ENCODE results near the gene BPIFA1. TPM values are rescaled to one million over a fixed set of nuclear protein-coding genes. Genes with fewer than 3 reads are reported as not detected.
A peak's percentile ranks its signal among the peaks of the same experiment; 100 is the strongest.

BPIFA1 gene
- total RNA-seq, 1 donor from 2014 or later, result not detected

- no peak for DNase-seq (ENCODE audit: low spot score)
These were observed 42.0 kb downstream of the BPIFA1 start for GRCh38 chr20:33277471-33278441.

- no peak for DNase-seq (ENCODE audit: low spot score)
These were observed 42.9 kb downstream of the BPIFA1 start for GRCh38 chr20:33278700-33279099.

- no peak for DNase-seq (ENCODE audit: low spot score)
These were observed 43.6 kb downstream of the BPIFA1 start for GRCh38 chr20:33279261-33279910.

DNA sequence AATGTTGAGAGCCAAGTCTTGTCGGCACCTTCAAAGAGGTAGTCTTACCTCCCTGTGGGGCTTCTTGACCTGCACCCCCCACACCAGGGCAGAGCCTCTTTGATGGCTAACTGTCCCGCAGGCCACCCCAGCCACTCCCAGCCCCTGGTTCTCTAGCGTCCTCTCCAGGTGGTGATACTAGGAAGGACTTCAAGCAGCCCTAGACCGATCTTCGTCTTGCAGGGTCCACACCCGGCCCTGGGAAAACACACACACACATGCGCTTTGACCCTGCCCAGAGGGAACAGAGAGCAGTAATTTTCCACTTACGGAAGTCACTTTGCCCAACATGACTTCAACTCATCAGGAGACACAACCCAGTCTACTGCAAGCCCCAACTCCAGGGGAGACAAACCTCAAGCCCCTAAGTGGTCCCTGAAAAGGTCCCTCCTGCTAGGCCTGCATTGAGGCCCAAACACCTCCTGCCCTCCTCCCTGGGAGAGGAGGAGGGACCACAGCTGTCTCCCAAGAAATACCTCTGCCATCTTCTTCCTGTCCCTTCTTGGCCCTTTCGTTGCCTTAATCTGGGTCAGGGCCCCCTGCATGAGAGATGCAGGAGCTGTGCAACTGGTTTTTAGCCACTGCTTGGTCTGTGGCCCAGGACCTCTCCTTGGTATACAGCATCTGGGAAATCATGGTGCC lies 44.3 kb downstream of the BPIFA1 start:
- peak; percentile 41 for DNase-seq (ENCODE audit: low spot score)

GRCh38 chr20:33280775-33281174 lies 45.0 kb downstream of the BPIFA1 start:
- DNase-seq (ENCODE audit: low spot score), result peak; percentile 41

GRCh38 chr20:33281550-33282146 lies 45.9 kb downstream of the BPIFA1 start:
- DNase-seq (ENCODE audit: low spot score), result no peak

DNA sequence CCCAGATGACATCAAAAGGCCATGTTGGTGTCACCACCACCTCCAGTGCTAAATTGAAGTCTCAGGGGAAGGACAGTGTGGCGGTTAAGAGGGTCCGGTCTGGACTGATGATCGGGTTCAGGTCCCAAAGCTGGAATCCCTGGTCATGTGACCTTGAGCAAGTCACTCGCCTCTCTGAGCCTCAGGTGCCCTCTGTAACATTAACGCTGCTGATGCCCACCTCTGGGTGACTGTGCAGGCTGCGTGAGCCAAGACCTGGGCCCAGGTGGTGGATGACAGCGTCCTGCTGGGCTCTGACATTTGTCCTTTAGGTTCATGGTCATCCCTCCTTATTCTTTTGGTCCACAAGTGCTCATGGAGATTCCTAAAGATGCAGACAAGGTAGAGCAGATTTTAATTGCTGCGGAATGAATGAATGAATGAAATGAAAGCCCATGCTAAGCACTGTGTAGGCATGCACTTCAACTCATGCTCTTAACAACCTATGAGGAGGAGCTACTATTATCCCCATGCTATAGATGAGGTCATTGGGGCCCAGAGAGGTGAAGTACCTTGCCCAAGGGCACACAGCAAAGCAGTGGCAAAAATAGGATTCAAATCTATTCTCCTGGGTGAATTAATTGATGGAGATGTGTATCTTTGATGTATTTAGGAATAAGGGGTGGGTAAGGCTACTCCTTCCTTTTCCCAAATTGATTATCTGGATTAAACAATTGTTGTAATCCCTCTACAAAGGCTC lies 46.6 kb downstream of the BPIFA1 start:
- DNase-seq (ENCODE audit: low spot score), result no peak

GRCh38 chr20:33282991-33283555 lies 47.3 kb downstream of the BPIFA1 start, which contains the start of gene BPIFB1:
Gene BPIFB1, plus strand, starts transcription at chr20:33283214. Its CDS starts 2,860 bp downstream, at chr20:33286074.
- no peak for DNase-seq (ENCODE audit: low spot score)

DNA sequence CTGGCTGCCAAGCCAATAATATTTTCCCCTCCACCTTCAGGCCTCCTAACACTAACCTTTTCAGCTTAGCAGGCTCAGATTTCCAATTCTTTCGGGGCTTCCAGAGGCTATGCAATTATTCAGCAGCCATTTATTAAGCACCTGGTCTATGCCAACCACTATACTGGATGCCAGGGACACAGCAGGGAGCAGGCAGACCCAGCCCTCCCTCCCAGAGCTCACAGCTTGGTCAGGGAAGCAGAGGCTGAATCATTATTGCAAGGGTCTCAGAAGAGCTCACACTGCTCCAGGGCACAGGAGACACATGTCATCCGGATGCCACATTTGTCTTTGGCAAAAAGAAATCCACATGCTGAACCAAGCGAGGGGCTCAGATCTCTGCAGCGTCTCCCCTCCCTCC lies 48.5 kb downstream of the BPIFA1 start:
- no peak for DNase-seq (ENCODE audit: low spot score)

DNA sequence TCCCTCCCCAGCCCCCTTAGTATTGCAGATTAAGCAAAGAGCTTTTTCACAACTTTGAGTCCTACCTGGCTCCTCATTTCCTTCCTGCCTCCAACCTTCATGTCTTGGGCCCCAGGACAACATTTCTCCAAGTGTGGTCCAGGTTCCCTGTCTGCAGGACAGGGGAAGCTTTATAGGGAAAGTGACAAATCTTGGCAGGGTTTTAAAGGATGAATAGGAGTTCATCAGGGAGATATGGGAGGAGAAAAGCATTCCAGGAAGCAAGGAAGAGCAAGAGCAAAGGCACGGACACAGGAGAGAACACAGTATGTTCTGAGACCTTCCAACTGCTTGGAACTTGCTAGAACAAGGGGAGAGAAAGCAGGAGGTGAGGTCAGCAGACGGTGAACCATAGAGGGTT lies 49.1 kb downstream of the BPIFA1 start:
- DNase-seq (ENCODE audit: low spot score), result no peak

DNA sequence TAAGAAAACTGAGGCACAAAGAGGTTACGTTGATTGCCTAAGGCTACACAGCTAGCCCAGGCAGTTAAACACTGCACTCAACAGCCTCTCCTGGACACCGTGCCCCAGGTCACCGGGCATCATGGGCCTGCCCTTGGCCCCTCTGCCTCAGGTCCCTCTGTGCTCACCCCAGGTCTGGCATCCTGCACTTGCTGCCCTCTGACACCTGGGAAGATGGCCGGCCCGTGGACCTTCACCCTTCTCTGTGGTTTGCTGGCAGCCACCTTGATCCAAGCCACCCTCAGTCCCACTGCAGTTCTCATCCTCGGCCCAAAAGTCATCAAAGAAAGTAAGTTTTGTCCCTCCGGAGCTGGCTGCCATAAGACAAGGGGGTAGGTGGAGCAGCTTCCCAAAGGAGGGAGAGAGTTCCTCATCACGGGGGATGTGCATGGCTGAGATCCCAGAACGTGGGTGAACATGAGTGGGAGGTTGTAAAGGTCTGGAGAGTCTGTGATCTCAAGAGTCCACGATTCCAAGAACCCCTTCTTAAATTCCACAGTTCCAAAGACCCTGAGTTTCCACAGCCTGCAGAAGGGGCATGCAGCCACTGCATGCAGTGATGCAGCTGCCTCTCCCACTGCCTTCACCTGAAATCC lies 50.2 kb downstream of the BPIFA1 start:
- no peak for DNase-seq (ENCODE audit: low spot score)

DNA sequence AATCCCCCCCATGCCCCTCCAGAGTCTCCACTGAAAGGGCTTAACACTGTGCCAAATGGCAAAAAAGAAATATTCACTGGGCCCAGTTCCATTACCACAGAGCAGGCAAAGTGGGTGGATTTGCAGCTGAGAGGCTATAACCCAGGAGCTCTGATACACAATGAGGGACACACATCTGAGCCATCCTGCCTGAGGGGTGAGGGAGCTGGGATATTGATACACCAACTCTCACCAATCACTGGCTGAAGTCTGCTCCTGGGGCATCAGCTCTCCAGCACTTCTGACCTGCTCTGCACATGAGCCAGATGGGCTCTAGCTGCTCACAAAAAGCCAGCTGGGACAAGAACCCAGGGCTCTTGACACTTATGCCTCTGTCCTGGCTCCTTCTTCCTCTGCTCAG lies 52.1 kb downstream of the BPIFA1 start:
- DNase-seq (ENCODE audit: low spot score), result no peak

DNA sequence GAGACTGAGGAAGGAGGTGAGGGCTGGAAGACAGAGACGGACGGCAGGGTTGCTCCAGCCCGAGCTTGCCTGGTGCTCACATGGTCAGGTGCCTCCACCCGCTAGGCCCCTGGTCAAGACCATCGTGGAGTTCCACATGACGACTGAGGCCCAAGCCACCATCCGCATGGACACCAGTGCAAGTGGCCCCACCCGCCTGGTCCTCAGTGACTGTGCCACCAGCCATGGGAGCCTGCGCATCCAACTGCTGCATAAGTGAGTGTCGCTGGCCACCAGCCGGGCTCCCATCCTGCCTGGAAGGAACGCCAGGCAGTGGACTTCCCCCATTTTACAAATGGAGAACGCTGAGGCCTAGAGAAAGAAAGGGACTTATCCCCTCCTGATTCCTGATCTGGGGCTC lies 55.1 kb downstream of the BPIFA1 start:
- DNase-seq (ENCODE audit: low spot score), result no peak

DNA sequence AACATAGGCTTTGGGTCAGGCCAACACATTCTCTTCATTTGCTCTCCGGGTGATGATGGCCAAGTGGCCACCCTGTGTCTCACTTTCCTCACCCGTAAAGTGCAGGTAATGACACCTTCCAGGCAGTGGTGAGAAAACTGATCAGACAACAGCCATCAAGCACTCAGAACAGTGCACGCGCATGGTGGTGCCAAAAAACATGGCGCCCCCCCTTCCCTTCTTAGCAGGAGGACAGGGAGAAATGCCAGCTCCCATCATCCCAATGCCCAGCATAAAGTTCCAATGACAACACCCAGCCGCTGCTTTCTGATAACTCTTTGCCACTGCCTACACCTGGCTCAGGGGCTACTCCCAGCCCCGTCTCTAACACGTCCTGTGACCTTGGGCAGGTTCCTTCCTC lies 55.6 kb downstream of the BPIFA1 start:
- no peak for DNase-seq (ENCODE audit: low spot score)

DNA sequence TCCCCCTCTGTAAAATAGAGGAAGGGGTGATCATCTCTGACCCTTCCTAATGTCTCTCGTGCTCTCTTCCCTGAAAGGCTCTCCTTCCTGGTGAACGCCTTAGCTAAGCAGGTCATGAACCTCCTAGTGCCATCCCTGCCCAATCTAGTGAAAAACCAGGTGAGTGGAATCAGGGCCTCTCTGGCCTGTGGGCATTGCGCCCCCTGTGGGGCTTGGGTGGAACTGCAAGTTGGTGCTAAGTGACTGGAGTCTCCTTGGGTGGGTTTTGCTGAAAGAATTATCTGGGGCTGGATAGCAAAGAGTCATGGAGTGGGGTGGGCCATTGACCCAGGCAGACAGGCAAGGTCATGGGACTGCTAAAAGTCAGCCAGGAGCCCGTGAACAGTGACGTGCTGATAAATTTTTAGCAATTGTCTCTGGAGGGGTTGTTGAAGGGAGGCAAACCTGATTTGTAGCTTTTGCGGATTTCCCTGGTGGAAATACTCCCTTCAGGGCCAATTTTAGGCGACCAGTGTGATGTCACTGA lies 56.1 kb downstream of the BPIFA1 start:
- no peak for DNase-seq (ENCODE audit: low spot score)
